Karpas-422 (cell line): ENCODE measurements around the gene MYLK4. TPM values are rescaled to one million over a fixed set of nuclear protein-coding genes. Genes with fewer than 3 reads are reported as not detected.

Experiments
- DNase-seq: peaks from one replicate; pipeline ENCODE4 v3.0.0-alpha.2; 2015
- H2AFZ ChIP-seq: fragments of 200-600 bp; sonication (generic); 2 replicates; pipeline ENCODE4 v1.6.1; 2014; ENCODE audit warnings: antibody characterized with exemption, low read length, mixed read lengths
- H3K27ac ChIP-seq: fragments of 200-600 bp; sonication (generic); 2 replicates; pipeline ENCODE4 v1.5.1; 2014; ENCODE audit warnings: mild to moderate bottlenecking, low read length, moderate library complexity
- H3K27me3 ChIP-seq: fragments of 200-600 bp; sonication (generic); 2 replicates; pipeline ENCODE4 v1.6.1; 2014; ENCODE audit warnings: low read length, mixed read lengths
- H3K36me3 ChIP-seq: fragments of 200-600 bp; sonication (generic); 2 replicates; pipeline ENCODE4 v1.6.1; 2014; ENCODE audit warnings: low read length, mixed read lengths; ENCODE audit not compliant: insufficient read depth
- H3K4me1 ChIP-seq: fragments of 200-600 bp; sonication (generic); 2 replicates; pipeline ENCODE4 v1.6.1; 2014; ENCODE audit warnings: mild to moderate bottlenecking, low read length, mixed read lengths
- H3K4me2 ChIP-seq: fragments of 200-600 bp; sonication (generic); 2 replicates; pipeline ENCODE4 v1.6.1; 2014; ENCODE audit warnings: low read length, low read depth, mild to moderate bottlenecking; ENCODE audit not compliant: poor library complexity, severe bottlenecking
- H3K4me3 ChIP-seq: fragments of 200-600 bp; sonication (generic); 2 replicates; pipeline ENCODE4 v1.5.1; 2014; ENCODE audit warnings: mild to moderate bottlenecking, antibody characterized with exemption, low read length, mixed read lengths
- H3K79me2 ChIP-seq: fragments of 200-600 bp; sonication (generic); 2 replicates; pipeline ENCODE4 v1.6.1; 2014; ENCODE audit warnings: mild to moderate bottlenecking, low read length, mixed read lengths
- H3K9ac ChIP-seq: fragments of 200-600 bp; sonication (generic); 2 replicates; pipeline ENCODE4 v1.6.0; 2014; ENCODE audit warnings: low read length
- H3K9me2 ChIP-seq: fragments of 200-600 bp; sonication (generic), shearing (Covaris generic); replicated peaks from 2 replicates; pipeline ENCODE4 v1.6.0; 2014; ENCODE audit warnings: mild to moderate bottlenecking, low read length, moderate library complexity; ENCODE audit not compliant: insufficient read depth
- H3K9me3 ChIP-seq: fragments of 300-700, 200-600 bp; sonication (generic); 2 replicates; pipeline ENCODE4 v1.6.1; 2014; ENCODE audit warnings: low read length, mixed read lengths
- H4K20me1 ChIP-seq: fragments of 200-600 bp; sonication (generic); 2 replicates; pipeline ENCODE4 v1.6.1; 2014; ENCODE audit warnings: mild to moderate bottlenecking, antibody characterized with exemption, low read length, low read depth; ENCODE audit not compliant: insufficient read depth
- total RNA-seq: library from RNA; depleted of rRNA; stranded (reverse); fragments of >200 nt; shearing (Covaris generic); gene quantifications from 2 replicates; pipeline ENCODE4 v1.2.3, GENCODE V29; 2014; ENCODE audit warnings: low replicate concordance

The MYLK4 gene
- total RNA-seq, 1 experiment from 2014 or later, result 0.78 TPM

GRCh38 chr6:2732503-2733089, 18.1 kb downstream of the MYLK4 start:
- DNase-seq, result no peak
- no peaks in the 10 kb centered on the region for H3K9me3 ChIP-seq
- no peaks in the 10 kb centered on the region for H3K9me2 ChIP-seq
- H3K27me3 ChIP-seq, result no peaks in the 10 kb centered on the region
- H3K79me2 ChIP-seq, result no peaks in the 10 kb centered on the region
- H3K4me3 ChIP-seq, result no peak overlapping the region
- peak overlapping the region; percentile 28 for H3K4me2 ChIP-seq
- no peaks in the 10 kb centered on the region; the same call in 1 of the 2 replicates for H4K20me1 ChIP-seq
- peaks cover 74% of the 10 kb centered on the region for H3K4me1 ChIP-seq
- H2AFZ ChIP-seq, result no peak overlapping the region
- no peaks in the 10 kb centered on the region for H3K36me3 ChIP-seq
- H3K9ac ChIP-seq, result no peak overlapping the region
- no peak overlapping the region for H3K27ac ChIP-seq

GRCh38 chr6:2731281-2731909, 19.3 kb downstream of the MYLK4 start:
- H3K27me3 ChIP-seq, result no peaks in the 10 kb centered on the region
- H3K9ac ChIP-seq, result no peak overlapping the region
- no peak overlapping the region for H3K27ac ChIP-seq
- H3K4me1 ChIP-seq, result peaks cover 66% of the 10 kb centered on the region
- no peak overlapping the region for H3K4me3 ChIP-seq
- no peak for DNase-seq
- H3K79me2 ChIP-seq, result no peaks in the 10 kb centered on the region
- no peaks in the 10 kb centered on the region for H3K9me3 ChIP-seq
- H3K4me2 ChIP-seq, result no peak overlapping the region
- no peaks in the 10 kb centered on the region; the same call in 1 of the 2 replicates for H4K20me1 ChIP-seq
- no peaks in the 10 kb centered on the region for H3K36me3 ChIP-seq
- no peak overlapping the region for H2AFZ ChIP-seq
- no peaks in the 10 kb centered on the region for H3K9me2 ChIP-seq

DNA sequence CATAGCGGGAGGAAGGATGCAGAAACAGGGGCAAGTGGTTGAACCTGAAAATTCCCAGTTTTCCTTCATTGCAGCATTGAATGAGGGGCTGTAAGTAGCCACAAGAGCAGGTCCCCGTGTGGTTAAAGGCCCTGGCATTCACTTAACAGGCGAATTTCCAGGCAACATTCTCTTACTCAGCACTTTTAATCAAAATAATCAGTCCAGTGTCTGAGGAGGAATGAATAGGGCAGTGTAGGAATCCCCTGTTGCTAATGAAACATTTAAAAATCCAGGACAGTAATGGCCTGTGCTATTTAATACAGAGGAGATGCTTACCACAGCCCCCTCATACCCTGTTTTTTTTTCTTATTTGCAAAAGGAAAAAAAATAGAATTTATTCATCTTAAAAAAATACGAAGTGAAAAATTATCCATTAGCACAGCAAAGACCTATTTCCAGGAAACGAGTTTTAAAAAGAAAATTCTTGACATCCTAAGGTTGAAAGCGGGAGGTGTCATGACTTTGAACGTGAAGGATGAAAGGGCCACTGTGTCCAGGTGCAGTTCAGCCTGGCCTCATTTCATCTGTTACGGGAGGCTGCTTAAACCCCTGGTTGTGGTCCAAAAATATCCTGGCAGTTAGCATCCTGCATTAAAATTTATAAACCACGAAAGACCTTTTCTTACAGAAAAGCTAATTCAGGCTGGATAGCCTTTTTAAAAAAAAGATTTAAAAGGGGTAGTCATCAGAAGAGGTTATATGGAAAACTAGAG, 20.2 kb downstream of the MYLK4 start:
- DNase-seq, result no peak
- no peaks in the 10 kb centered on the region for H3K36me3 ChIP-seq
- H4K20me1 ChIP-seq, result no peaks in the 10 kb centered on the region; the same call in 1 of the 2 replicates
- H3K9ac ChIP-seq, result no peak overlapping the region
- H3K27me3 ChIP-seq, result no peaks in the 10 kb centered on the region
- H3K4me2 ChIP-seq, result peak overlapping the region; percentile 4
- H3K9me3 ChIP-seq, result no peaks in the 10 kb centered on the region
- H3K79me2 ChIP-seq, result no peaks in the 10 kb centered on the region
- H3K27ac ChIP-seq, result no peak overlapping the region
- no peak overlapping the region for H3K4me3 ChIP-seq
- peaks cover 63% of the 10 kb centered on the region for H3K4me1 ChIP-seq
- no peaks in the 10 kb centered on the region for H3K9me2 ChIP-seq
- H2AFZ ChIP-seq, result no peak overlapping the region

GRCh38 chr6:2729921-2730320, 20.8 kb downstream of the MYLK4 start:
- Histone ChIP-seq H3K36me3 (no peaks in the 10 kb centered on the region), H3K4me2 (no peak overlapping the region), H2AFZ (no peak overlapping the region), H3K9ac (no peak overlapping the region), H3K4me1 (peaks cover 57% of the 10 kb centered on the region), H3K4me3 (no peak overlapping the region), H4K20me1 (no peaks in the 10 kb centered on the region; the same call in 1 of the 2 replicates), H3K9me3 (no peaks in the 10 kb centered on the region), H3K79me2 (no peaks in the 10 kb centered on the region), H3K9me2 (no peaks in the 10 kb centered on the region), H3K27me3 (no peaks in the 10 kb centered on the region), H3K27ac (no peak overlapping the region)
- DNase-seq, result no peak

GRCh38 chr6:2725999-2726567, 24.6 kb downstream of the MYLK4 start:
- Histone ChIP-seq H3K4me2 (no peak overlapping the region), H3K79me2 (no peaks in the 10 kb centered on the region), H3K9me2 (no peaks in the 10 kb centered on the region), H3K4me1 (peaks cover 22% of the 10 kb centered on the region), H3K4me3 (no peak overlapping the region), H3K27ac (no peak overlapping the region), H3K9me3 (no peaks in the 10 kb centered on the region), H2AFZ (0 out of 2 replicates have a peak overlapping the region, but pooled peaks have one; percentile 36), H3K9ac (no peak overlapping the region), H4K20me1 (no peaks in the 10 kb centered on the region; the same call in 1 of the 2 replicates), H3K27me3 (no peaks in the 10 kb centered on the region), H3K36me3 (no peaks in the 10 kb centered on the region)
- DNase-seq, result no peak

- H3K9ac ChIP-seq, result no peak overlapping the region
- no peak for DNase-seq
- H3K4me1 ChIP-seq, result peaks cover 16% of the 10 kb centered on the region
- no peaks in the 10 kb centered on the region for H3K36me3 ChIP-seq
- no peak overlapping the region for H3K4me3 ChIP-seq
- no peaks in the 10 kb centered on the region for H3K79me2 ChIP-seq
- H2AFZ ChIP-seq, result 0 out of 2 replicates have a peak overlapping the region, but pooled peaks have one; percentile 36
- no peak overlapping the region for H3K4me2 ChIP-seq
- no peaks in the 10 kb centered on the region for H3K9me3 ChIP-seq
- H3K27ac ChIP-seq, result no peak overlapping the region
- no peaks in the 10 kb centered on the region for H3K27me3 ChIP-seq
- H3K9me2 ChIP-seq, result no peaks in the 10 kb centered on the region
- H4K20me1 ChIP-seq, result no peaks in the 10 kb centered on the region; the same call in 1 of the 2 replicates
Observed at GRCh38 chr6:2725364-2725988, 25.2 kb downstream of the MYLK4 start.

DNA sequence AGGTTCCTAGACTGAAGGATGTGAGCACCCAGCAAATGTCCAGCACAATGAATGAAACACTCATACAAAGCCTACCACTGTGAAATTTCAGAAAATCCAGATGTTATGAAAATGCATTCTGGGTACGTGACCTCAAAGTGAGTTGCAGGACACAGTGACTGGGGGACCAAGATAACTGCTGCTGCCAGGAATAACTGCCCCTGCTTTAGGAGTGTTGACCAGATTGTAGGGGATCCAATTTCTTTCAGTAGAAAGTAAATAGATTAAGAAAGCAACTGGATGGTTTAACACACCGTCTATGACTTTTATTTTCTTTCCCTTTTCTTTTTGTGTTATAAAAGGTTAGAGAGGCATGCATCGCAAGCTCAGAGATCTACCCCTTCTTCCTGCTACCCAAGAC, 29.5 kb downstream of the MYLK4 start:
- Histone ChIP-seq H3K9ac (no peak overlapping the region), H3K9me2 (no peaks in the 10 kb centered on the region), H3K27ac (no peak overlapping the region), H3K4me1 (peaks cover 4% of the 10 kb centered on the region; the same call in 1 of the 2 replicates), H3K4me2 (no peak overlapping the region), H2AFZ (no peak overlapping the region), H3K9me3 (no peaks in the 10 kb centered on the region), H3K4me3 (no peak overlapping the region), H3K27me3 (no peaks in the 10 kb centered on the region), H4K20me1 (no peaks in the 10 kb centered on the region), H3K79me2 (no peaks in the 10 kb centered on the region), H3K36me3 (no peaks in the 10 kb centered on the region)
- no peak for DNase-seq
